Skeletal muscle satellite cell (primary cell): Measurements from ENCODE around the gene MED23.

ENCODE experiments used
- H3K27me3 ChIP-seq: 2 replicates; pipeline ENCODE4 v1.7.0; 2013; ENCODE audit warnings: low read length; ENCODE audit not compliant: control insufficient read depth, insufficient read depth
- H3K36me3 ChIP-seq: 2 replicates; pipeline ENCODE4 v1.7.0; 2013; ENCODE audit warnings: mild to moderate bottlenecking, control low read depth, low read length; ENCODE audit not compliant: insufficient read depth
- H3K4me1 ChIP-seq: 2 replicates; pipeline ENCODE4 v1.7.0; 2013; ENCODE audit warnings: low read length; ENCODE audit not compliant: control insufficient read depth, insufficient read depth
- H3K4me2 ChIP-seq: 2 replicates; pipeline ENCODE4 v1.7.0; 2013; ENCODE audit warnings: mild to moderate bottlenecking, low read length
- H3K4me3 ChIP-seq: 2 replicates; pipeline ENCODE4 v1.7.0; 2013; ENCODE audit warnings: low read length
- H3K9ac ChIP-seq: 2 replicates; pipeline ENCODE4 v1.7.0; 2013; ENCODE audit warnings: mild to moderate bottlenecking, low read depth, low read length, moderate library complexity
- H3K9me3 ChIP-seq: replicated peaks from 2 replicates; pipeline ENCODE4 v1.7.0; 2013; ENCODE audit warnings: mild to moderate bottlenecking, control low read depth, low read length

The MED23 gene

DNA sequence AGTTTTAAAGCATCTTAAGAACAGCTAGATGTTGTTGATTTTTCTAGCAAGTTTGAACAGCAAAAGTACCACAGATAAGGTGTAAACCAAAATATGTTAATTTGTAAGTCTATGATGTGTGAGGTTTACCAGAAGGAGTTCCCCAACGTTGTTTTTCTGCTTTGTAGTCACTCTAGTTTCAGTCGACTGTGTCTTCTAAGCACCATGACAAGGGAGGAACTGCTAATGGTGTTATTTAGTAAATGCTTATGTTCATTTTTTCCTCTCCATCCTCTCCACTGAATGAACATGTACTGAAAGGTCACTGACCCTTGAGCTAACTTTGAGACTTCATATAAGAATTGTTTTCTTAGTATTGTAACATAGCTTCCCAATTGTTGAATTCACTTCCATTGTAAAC is 12.1 kb upstream of the MED23 start:
- Histone ChIP-seq H3K4me2 (no peak overlapping the region), H3K9me3 (no peaks in the 10 kb centered on the region), H3K4me1 (no peaks in the 10 kb centered on the region), H3K36me3 (no peaks in the 10 kb centered on the region), H3K9ac (no peak overlapping the region), H3K4me3 (no peak overlapping the region), H3K27me3 (peaks cover 21% of the 10 kb centered on the region)

DNA sequence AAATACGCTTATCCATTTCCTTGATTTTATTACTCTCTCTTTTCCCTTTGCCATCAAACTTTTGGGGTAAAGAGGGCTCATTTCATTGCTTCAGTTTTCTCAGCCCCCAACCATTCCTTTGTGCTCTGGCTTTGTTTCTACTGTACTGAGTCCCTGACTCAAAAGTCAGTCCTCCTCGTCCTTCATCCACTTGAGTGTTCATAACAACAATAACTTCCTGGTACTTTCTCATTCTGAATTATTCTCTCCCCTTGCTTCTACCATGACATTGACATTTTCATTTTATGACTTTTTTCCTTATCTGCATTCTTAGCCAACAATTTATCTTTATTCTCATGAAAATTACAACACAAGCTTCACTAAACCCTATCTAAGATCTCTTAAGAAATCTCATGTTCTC is 10.0 kb upstream of the MED23 start:
- Histone ChIP-seq H3K4me1 (no peaks in the 10 kb centered on the region), H3K4me2 (no peak overlapping the region), H3K9ac (no peak overlapping the region), H3K9me3 (no peaks in the 10 kb centered on the region), H3K27me3 (peaks cover 27% of the 10 kb centered on the region), H3K4me3 (no peak overlapping the region), H3K36me3 (no peaks in the 10 kb centered on the region)

- no peaks in the 10 kb centered on the region for H3K36me3 ChIP-seq
- no peak within 1 kb of the TSS for H3K9ac ChIP-seq
- no peaks in the 10 kb centered on the region for H3K9me3 ChIP-seq
- no peaks in the 10 kb centered on the region for H3K4me1 ChIP-seq
- peaks cover 29% of the 10 kb centered on the region for H3K27me3 ChIP-seq
- H3K4me2 ChIP-seq, result peak within 1 kb of the TSS; percentile 46
- no peak within 1 kb of the TSS for H3K4me3 ChIP-seq
These were observed 9.1 kb upstream of the MED23 start, which contains the start of gene ENPP3 for GRCh38 chr6:131636880-131637792. TSS of gene ENPP3 (plus strand) at chr6:131637302. CDS start at chr6:131637385, 83 bp downstream.

DNA sequence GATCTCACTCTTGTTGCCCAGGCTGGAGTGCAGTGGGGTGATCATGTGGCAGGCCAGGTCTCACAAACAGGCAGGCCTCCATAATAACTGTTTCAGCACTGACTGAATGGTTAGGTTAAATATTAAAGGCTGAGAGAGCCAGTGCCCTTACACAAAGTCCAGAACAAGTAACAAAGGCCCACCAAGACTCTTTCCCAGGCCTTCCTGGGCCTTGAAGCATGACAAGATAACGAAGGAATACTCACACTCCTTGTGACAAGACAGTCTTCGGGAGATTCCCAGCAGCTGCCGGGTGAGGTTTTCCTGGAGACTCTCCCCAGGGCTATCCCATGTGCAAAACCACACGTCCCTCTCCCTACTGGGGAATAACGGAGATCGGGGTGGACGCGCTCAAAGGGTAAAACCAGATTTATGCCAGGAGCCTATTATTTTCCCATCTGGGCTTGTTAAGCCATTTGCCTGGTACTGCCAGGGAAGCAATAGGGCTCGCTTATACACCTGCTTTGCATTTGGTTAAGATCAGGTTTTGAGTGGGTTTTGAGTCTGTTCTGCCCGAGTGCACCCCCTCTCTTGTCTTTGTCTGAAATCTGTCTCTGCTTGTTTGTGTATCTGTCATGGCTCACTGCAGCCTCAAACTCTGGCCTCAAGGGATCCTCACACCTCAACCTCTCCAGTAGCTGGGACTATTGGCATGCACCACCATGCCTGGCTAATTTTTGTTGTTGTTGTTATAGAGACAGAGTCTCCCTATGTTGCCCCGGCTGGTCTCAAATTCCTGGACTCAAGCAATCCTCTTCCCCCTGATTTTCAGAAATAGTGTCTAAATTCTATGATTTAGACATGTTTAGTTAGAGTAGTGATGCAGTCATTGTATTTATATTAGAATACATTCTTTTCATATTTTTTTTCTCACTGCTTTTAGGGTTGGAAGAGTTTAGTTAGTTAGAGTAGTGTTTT is 7.6 kb upstream of the MED23 start:
- Histone ChIP-seq H3K27me3 (peaks cover 29% of the 10 kb centered on the region), H3K9me3 (no peaks in the 10 kb centered on the region), H3K36me3 (no peaks in the 10 kb centered on the region), H3K4me3 (no peak overlapping the region), H3K4me2 (no peak overlapping the region), H3K9ac (no peak overlapping the region), H3K4me1 (no peaks in the 10 kb centered on the region)

DNA sequence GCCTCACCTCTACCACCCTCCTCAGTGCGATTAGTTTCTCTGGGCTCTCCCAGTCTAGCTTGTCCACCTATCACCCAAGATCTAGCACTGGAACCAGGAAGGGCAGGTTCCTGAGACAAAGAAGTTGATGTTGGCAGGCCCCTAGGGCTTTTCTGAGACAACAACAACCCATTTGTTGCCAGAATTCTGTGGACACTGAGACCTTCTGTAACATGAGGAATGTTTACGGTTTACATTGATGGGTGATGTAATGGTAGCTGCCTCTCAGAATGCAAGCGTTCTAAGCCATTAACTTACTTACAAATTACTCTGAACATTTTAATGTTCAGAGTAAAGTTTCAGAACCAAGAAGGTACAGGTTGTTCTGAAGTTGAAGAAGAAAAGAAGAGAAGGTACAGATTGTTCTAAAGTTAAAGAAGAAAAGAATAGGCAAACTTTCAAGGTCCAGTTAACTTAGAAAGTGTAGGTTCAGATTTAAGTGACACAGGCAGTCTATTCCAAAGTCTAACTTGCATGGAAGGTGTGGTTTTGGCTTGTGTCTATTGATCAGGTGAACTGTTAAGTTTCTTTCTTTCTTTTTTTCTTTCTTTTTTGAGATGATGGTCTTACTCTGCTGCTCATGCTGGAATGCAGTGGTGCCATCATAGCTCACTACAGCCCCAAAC is 3.7 kb upstream of the MED23 start:
- peaks cover 8% of the 10 kb centered on the region for H3K4me1 ChIP-seq
- no peak overlapping the region for H3K4me2 ChIP-seq
- H3K9ac ChIP-seq, result no peak overlapping the region

GRCh38 chr6:131629651-131630050 is 1.6 kb upstream of the MED23 start:
- H3K27me3 ChIP-seq, result peaks cover 8% of the 10 kb centered on the region
- no peak overlapping the region for H3K4me3 ChIP-seq
- no peak overlapping the region for H3K4me2 ChIP-seq
- H3K4me1 ChIP-seq, result peaks cover 11% of the 10 kb centered on the region
- peaks cover 7% of the 10 kb centered on the region for H3K36me3 ChIP-seq
- no peaks in the 10 kb centered on the region for H3K9me3 ChIP-seq
- no peak overlapping the region for H3K9ac ChIP-seq

More for the DNA sequence above, 3.7 kb upstream of the MED23 start:
- Histone ChIP-seq H3K9me3 (no peaks in the 10 kb centered on the region), H3K27me3 (peaks cover 22% of the 10 kb centered on the region), H3K4me3 (no peak overlapping the region), H3K36me3 (no peaks in the 10 kb centered on the region)

GRCh38 chr6:131628726-131629125 is 684 bp upstream of the MED23 start:
- peak overlapping the region; percentile 55 for H3K4me3 ChIP-seq
- H3K27me3 ChIP-seq, result peaks cover 8% of the 10 kb centered on the region
- H3K9me3 ChIP-seq, result no peaks in the 10 kb centered on the region

DNA sequence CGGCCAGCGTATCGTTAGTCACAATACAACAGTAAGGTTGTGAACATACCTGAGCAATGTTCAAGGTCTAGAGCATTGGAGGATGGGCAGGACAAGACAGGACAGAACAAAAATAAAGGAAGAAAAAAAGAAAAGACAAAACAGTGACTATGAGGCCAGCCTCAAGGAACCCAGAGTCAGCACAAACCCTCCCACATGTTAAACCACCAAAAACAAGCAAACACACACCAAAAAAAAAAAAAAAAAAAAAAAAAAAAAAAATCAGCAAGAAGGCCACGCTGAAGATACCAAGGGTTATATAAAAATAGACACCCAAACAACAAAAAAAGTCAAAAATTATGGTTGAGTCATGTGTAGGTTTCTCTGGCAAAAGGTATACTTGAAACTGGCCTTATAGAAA is 12.8 kb downstream of the MED23 start:
- Histone ChIP-seq H3K4me3 (no peak overlapping the region), H3K4me2 (no peak overlapping the region), H3K36me3 (peaks cover 71% of the 10 kb centered on the region), H3K9ac (no peak overlapping the region), H3K4me1 (no peaks in the 10 kb centered on the region), H3K27me3 (no peaks in the 10 kb centered on the region), H3K9me3 (no peaks in the 10 kb centered on the region)

More at GRCh38 chr6:131628726-131629125, 684 bp upstream of the MED23 start:
- Histone ChIP-seq H3K4me2 (peak overlapping the region; percentile 76), H3K36me3 (peaks cover 16% of the 10 kb centered on the region), H3K4me1 (peaks cover 11% of the 10 kb centered on the region), H3K9ac (peak overlapping the region; percentile 13)

DNA sequence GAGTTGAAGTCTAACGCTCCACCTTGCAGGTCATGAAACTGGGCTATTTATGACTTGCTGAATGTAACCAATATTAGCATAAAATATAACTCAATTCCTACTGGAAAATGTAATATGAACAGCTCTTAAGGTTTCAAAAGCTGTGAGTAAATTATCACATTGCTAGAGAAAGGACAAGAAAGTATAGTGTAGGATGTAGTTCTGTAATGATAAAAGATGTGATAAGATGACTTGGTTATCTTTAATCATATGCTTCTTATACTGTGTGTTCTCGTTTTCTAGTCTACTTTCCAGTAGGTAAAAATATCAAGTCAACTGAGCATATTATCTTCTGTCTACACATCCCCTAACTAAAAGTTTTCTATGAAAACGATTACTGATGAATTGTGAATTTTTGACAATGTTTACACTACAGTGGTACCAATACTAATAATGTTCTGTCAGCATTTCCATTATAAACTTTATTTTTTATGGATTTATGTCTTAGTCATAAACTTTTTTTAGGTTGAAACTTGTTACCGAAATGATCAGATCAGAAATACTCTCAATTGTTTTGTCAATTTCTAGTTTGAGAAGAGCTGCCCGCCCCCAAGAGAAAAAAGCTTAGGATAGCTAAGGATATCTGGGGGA is 14.6 kb downstream of the MED23 start:
- Histone ChIP-seq H3K9ac (no peak overlapping the region), H3K4me1 (no peaks in the 10 kb centered on the region), H3K4me3 (no peak overlapping the region), H3K9me3 (no peaks in the 10 kb centered on the region), H3K36me3 (peaks cover 68% of the 10 kb centered on the region), H3K27me3 (no peaks in the 10 kb centered on the region), H3K4me2 (no peak overlapping the region)

- no peaks in the 10 kb centered on the region for H3K9me3 ChIP-seq
- H3K4me3 ChIP-seq, result no peak overlapping the region
- no peaks in the 10 kb centered on the region for H3K27me3 ChIP-seq
- no peak overlapping the region for H3K4me2 ChIP-seq
- H3K9ac ChIP-seq, result no peak overlapping the region
- peaks cover 9% of the 10 kb centered on the region for H3K4me1 ChIP-seq
- H3K36me3 ChIP-seq, result peaks cover 74% of the 10 kb centered on the region
These were observed 25.2 kb downstream of the MED23 start for GRCh38 chr6:131602781-131603312.
